GM19467 (cell line): ENCODE data around the gene NPC1L1.
A peak's percentile ranks its signal among the peaks of the same experiment; 100 is the strongest.
"Not testable (repeated sequence)": the region's sequence is repeated elsewhere in the genome, so short reads cannot be mapped to it uniquely, and the experiment has no call there.

Source experiments
- ATAC-seq: cut with Tn5 transposase; IDR thresholded peaks from one replicate; pipeline ENCODE4 v1.9.1; 2021; ENCODE audit warnings: mild to moderate bottlenecking, moderate library complexity; ENCODE audit not compliant: unreplicated experiment

Gene NPC1L1

DNA sequence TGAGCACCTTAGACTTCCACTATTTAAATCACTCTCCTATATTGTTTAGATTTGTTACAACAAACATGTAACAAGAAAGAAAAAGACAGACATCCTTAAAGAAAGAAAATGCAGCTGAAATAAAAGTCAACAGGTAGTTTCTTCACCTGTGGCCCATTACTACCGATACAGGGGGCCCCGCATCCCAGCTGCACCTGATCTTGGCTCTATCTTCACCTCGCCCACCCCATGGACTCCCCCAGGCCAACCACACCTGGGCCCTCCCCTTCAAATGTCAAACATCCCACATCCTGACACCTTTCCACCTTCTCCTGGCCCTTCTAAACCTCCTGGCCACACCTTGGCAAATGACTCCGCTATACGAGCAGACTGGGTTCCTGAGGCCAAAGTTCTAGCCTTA, 25.6 kb upstream of the NPC1L1 start:
- ATAC-seq: no peak

DNA sequence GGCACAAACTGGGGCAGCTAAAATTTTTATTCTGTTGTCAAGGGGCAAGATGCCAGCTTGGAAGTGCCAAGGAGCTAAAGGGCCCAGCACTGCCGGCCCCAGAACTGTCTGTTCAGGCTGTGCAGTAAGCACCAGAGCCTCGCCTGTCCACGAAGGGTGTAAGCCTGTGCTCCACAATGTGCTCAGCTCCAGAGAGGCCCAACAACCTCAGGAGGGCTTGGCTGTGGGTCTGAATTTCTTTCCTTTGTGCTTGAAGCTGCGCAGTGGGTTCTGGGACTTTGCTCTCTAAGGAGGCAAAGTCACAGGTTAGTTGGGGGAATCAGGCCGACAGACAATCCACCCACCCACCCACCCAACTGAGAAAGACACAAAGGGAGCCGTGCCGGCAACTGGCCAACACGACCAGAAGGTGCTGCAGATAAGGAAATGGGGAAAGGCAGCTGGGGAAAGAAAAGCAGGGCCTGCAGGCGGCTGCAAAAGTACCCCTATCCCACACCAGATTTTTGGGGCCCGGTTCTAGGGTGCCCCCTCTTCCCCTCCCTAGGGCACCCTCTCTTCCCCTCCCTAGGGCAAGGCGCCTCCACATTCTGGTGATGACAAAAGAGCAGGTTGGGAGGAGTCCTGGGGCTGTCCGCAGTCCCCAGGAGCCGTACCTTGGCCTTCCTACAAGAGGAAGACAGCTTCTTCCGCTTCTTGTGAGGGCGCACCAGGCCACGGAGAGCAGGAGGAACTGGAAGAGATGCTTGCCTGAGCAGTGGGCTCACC, 24.8 kb upstream of the NPC1L1 start:
- peak; percentile 19 for ATAC-seq

- peak; percentile 76 for ATAC-seq
These were observed 24.1 kb upstream of the NPC1L1 start for GRCh38 chr7:44565097-44565794.

GRCh38 chr7:44564606-44565005, 23.5 kb upstream of the NPC1L1 start:
- no peak for ATAC-seq

DNA sequence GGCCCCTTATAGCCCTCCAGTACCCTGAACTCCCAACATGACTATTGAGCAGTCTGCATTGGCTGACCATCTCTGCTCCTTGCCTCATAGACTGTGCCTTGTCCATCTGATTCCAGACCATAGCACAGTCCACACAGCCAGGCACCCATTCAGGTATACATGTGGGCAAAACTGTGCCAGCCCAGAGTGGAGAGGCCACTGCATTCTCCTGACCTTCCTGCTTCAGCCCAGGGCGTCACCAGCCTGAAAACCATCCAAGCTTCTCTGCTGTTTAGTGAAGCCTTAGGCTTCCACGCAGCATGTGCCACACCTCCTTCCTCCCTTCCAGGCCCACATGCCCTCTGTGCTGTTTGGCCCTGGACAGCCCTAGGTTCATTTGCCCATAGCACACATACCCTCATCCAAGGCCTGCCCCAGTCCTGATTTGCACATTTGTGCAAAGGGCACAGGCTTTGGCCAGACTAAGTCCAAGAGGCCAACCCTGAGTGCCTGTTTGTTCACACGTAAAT, 22.1 kb upstream of the NPC1L1 start:
- no peak for ATAC-seq

- not testable (repeated sequence) for ATAC-seq
These were observed 21.5 kb upstream of the NPC1L1 start for GRCh38 chr7:44562622-44562962.

DNA sequence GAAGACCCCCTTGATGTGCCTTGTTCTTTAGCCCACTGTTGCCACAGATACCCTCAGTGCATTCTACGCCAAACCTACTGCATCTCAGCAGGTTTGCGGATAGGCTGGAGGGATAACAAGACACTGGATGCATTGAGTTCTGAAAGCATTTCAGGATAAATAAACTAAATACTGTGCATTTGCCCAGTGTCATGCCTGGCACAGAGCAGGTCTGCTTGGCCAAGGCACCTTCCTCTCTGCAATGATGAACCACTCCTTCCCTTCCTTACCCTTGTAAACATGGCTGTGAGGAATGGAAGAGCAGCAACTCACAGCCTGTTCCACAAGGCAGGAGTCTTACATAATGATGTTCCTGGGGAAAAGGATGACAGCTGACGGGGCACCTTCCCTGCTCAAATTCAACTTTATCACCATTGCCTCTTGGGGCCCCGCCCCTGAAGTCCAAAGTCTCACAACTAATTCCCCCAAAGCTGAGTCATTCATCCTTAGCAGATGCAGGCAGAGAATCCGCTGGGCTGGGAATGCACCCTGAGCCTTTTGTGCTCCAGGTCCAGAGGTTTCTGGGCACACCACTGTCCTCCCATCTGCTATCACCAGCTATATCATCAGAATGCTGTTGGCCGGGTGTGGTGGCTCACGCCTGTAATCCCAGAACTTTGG, 21.0 kb upstream of the NPC1L1 start:
- ATAC-seq: no peak

DNA sequence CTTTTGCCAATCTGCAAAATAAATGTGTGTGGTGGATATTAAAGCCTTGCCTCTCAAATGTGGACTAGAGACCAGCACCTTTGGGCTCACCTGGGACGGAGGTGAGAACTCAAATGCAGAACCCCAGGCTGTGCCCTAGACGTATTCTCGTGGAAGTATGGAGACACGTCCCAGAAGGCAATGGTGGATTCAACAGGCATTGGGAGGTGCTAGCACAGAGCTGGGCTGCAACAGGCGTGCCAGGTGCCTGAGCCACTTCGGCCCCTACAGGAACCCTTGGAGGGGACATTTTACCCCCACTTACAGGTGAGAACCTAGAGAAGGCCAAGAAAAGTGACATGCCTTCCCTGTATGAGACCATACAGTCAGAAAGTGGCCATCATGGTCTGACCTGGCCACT, 20.4 kb upstream of the NPC1L1 start:
- no peak for ATAC-seq

- no peak for ATAC-seq
These were observed 18.4 kb upstream of the NPC1L1 start for GRCh38 chr7:44559485-44559884.

DNA sequence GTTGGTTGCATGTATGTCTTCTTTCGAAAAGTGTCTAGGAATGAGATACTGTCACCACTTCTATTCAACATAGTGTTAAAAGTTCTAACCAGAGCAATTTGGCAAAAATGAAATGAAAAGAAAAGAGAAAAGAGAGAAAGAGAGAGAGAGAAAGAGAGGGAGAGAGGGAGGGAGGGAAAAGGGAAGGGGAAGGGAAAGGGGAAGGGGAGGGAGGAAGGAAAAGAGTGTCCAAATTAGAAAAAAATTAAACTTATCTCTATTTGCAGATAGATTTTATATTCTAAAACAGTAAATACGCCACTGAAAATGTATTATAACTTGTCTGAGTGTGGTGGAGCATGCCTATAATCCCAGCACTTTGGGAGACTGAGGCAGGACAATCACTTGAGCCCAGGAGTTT, 16.4 kb upstream of the NPC1L1 start:
- ATAC-seq: no peak

DNA sequence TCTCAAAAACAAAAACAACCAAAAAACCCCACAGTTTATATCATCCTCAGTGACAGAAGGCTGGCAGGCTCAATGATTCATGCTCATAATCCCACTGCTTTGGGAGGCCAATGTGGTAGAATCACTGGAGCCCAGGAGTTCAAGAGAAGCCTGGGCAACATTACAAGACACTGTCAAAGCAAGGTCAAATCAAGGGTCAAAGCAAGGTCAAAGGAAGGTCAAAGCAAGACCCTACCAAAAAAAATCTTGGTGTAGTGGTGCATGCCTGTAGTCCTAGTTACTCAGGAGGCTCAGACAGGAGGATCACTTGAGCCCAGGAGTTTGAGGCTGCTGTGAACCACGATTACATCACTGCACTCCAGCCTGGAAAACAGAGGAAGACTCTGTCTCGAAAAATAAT, 14.2 kb upstream of the NPC1L1 start:
- no peak for ATAC-seq

DNA sequence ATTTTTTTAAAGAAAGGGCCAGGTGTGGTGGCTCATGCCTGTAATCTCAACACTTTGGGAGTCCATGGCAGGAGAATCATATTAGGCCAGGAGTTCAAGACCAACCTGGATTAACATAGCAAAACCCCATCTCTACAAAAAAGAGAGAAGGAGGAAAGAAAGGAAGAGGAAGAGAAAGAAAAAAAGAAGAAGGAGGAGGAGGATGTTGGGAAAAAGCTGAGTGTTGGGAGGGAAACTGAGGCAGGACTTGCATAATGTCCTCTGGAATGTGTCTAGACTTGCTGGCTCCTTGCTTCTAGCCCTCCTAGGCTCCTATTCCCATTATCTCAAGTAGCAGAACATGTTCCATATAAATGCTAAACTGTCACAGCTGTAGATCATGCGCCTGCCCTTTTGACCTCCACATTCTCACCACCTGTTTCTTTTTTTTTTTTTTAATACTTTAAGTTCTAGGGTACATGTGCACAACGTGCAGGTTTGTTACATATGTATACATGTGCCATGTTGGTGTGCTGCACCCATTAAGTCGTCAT, 11.4 kb upstream of the NPC1L1 start:
- ATAC-seq: not testable (repeated sequence)

DNA sequence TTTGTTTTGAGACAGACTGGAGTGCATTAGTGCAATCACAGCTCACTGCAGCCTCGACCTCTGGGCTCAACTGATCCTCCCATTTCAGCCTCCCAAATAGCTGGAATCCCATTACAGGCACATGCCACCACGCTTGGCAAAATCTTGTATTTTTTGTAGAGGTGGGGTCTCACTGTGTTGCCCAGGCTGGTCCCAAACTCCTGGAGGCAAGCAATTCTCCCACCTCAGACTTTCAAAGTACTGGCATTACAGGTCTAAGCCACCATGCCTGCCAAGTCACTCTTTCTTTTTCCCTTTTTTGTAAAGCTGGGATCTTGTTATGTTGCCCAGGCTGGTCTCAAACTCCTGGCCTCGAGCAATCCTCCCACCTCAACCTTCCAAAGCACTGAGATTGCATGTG, 8.3 kb upstream of the NPC1L1 start:
- ATAC-seq: no peak

GRCh38 chr7:44548893-44549292, 7.8 kb upstream of the NPC1L1 start:
- ATAC-seq: no peak

DNA sequence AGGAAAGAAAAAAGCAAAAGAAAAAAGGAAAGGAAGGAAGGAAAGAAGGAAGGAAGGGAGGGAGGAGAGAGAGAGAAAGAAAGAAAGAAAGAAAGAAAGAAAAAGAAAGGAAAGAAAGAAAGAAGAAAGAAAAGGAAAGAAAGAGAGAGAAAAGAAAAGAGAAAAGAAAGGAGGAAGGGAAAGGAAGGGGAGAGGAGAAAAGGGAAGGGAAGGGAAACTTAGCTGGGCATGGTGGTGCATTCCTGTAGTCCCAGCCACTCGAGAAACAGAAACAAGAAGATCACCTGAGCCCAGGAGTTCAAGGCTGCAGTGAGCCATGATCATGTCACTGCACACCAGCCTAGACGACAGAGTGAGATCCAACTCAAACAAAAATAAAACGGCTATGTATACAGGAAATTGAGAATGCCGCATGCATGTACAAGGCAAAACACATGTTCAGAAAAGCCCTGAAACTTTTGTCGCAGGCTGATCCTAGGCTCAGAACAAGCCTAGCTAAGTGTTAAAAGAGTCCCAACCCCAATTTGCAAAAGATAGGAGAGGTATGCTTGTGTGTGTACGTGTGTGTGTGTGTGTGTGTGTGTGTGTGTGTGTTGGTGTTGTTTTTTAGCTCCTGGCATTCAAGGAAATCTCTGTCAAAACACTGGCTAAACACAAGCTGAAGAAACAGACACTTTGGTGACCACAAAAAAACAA, 6.6 kb upstream of the NPC1L1 start:
- ATAC-seq: no peak

- no peak for ATAC-seq
These were observed 913 bp upstream of the NPC1L1 start for GRCh38 chr7:44541876-44542610.

GRCh38 chr7:44540592-44541027, 520 bp downstream of the NPC1L1 start:
- ATAC-seq: no peak

GRCh38 chr7:44539669-44540506, 1.2 kb downstream of the NPC1L1 start:
- no peak for ATAC-seq
